Measurements from ENCODE around the gene PON1. TPM values are rescaled to one million over a fixed set of nuclear protein-coding genes. Genes with fewer than 3 reads are reported as not detected.

Gene PON1
- total and polyA plus RNA-seq, 2 experiments from 2014 or later: 0.69 to 1.2 TPM

GRCh38 chr7:95320651-95321050 lies 3.7 kb downstream of the PON1 start:
- no peak overlapping the region for H3K4me3 Mint-ChIP-seq
- ATAC-seq: no peak
- H3K36me3 Mint-ChIP-seq (ENCODE audit: low read depth): no peaks in the 10 kb centered on the region
- Histone ChIP-seq H3K4me3 (no peak overlapping the region), H3F3A (replicated peaks; ENCODE audit: low read depth) (no peaks in the 10 kb centered on the region), H3K4me2 (no peak overlapping the region), H4K20me1 (replicated peaks; ENCODE audit: insufficient read depth) (no peaks in the 10 kb centered on the region), H3K79me2 (replicated peaks; ENCODE audit: insufficient read depth) (no peaks in the 10 kb centered on the region), H3K4me1 (ENCODE audit: insufficient read depth) (no peaks in the 10 kb centered on the region; the same call in 1 of the 2 replicates), H3K27me3 (ENCODE audit: insufficient read depth) (peaks cover 9% of the 10 kb centered on the region; the same call in 1 of the 2 replicates), H2AFZ (no peak overlapping the region), H3K9me2 (ENCODE audit: insufficient read depth) (no peaks in the 10 kb centered on the region), H3K36me3 (ENCODE audit: insufficient read depth) (no peaks in the 10 kb centered on the region), H3K27ac (ENCODE audit: low read depth) (no peak overlapping the region)
- TF ChIP-seq ETS1 (IDR thresholded peaks at IDR 0.05) (no peak), CTCF (conservative IDR thresholded peaks at IDR 0.05; ENCODE audit: low read depth in 2 of 2) (no peak), REST (IDR thresholded peaks at IDR 0.05; ENCODE audit: unreplicated experiment) (no peak), CREB1 (CRISPR knock-in tag; IDR thresholded peaks at IDR 0.05; ENCODE audit: low read depth) (no peak), ZNF114 (CRISPR knock-in tag; IDR thresholded peaks at IDR 0.05) (no peak), ZNF462 (CRISPR knock-in tag; IDR thresholded peaks at IDR 0.05) (no peak), NANOG (IDR thresholded peaks at IDR 0.05; ENCODE audit: borderline replicate concordance) (no peak), ZNF331 (CRISPR knock-in tag; IDR thresholded peaks at IDR 0.05; ENCODE audit: low read depth) (no peak), JUNB (IDR thresholded peaks at IDR 0.05; ENCODE audit: unreplicated experiment) (no peak), POLR2AphosphoS5 (IDR thresholded peaks at IDR 0.05; ENCODE audit: low read depth) (no peak), STAT1 (IDR thresholded peaks at IDR 0.05; ENCODE audit: unreplicated experiment) (no peak)
- H3K9me3 Mint-ChIP-seq: no peaks in the 10 kb centered on the region
- no peak overlapping the region for H3K27ac Mint-ChIP-seq
- no peak for DNase-seq (ENCODE audit: low spot score)
- H3K4me1 Mint-ChIP-seq: peaks cover 2% of the 10 kb centered on the region
- H3K27me3 Mint-ChIP-seq (ENCODE audit: insufficient read depth, low read depth, poor library complexity): peaks cover 3% of the 10 kb centered on the region
